HepG2 (cell line): Measurements from ENCODE around the gene GRIK5. TPM values are rescaled to one million over a fixed set of nuclear protein-coding genes. Genes with fewer than 3 reads are reported as not detected.

ENCODE experiments used
- ATAC-seq: fragments of 200-7000 bp; cut with Tn5 transposase; 3 replicates; pipeline ENCODE4 v1.9.1; 2020; ENCODE audit warnings: mild to moderate bottlenecking, moderate library complexity
- BruUV-seq: library from RNA; stranded (reverse); fragments of 400-500 nt; replicated peaks from 2 replicates; lab custom pipeline; 2021; lab: Mats Ljungman, UMichigan
- CTCF ChIA-PET: fragments of 300-600 bp; formaldehyde crosslinking; extraction: SDS; loops from one replicate; lab custom pipeline; 2021; ENCODE audit warnings: low total read pairs, inconsistent platforms, low intra/inter-chr PET ratio; lab: Yijun Ruan, JAX
- POLR2A ChIA-PET: fragments of 350-600 bp; sonication (Branson Sonifier 250); formaldehyde crosslinking; loops from one replicate; lab custom pipeline; 2020; ENCODE audit warnings: antibody characterized with exemption, inconsistent platforms; lab: Yijun Ruan, JAX
- DNase-seq: peaks from one replicate; pipeline ENCODE4 v3.0.0-alpha.2; 2015; ENCODE audit warnings: low spot score
- FAIRE-seq: peaks from 3 replicates; lab custom pipeline; 2011; peaks lifted over from hg19 to GRCh38; lab: Jason Lieb, UNC
- H2AFZ ChIP-seq: one replicate; pipeline ENCODE4 v1.6.1; 2011; ENCODE audit warnings: low read length, inconsistent platforms
- H3K27ac ChIP-seq: fragments of 300-600 bp; 3 replicates; pipeline ENCODE4 v1.8.0; 2011; ENCODE audit warnings: mixed run types, mild to moderate bottlenecking, mixed read lengths, low read length, inconsistent platforms; ENCODE audit not compliant: insufficient read depth; ENCODE audit errors: extremely low read length
- H3K27me3 ChIP-seq, 2 experiments: fragments of 200-600 bp in 1 of 2; 2 replicates in 1 of 2; 3 replicates in 1 of 2; pipeline versions ENCODE4 v1.6.0 to v1.8.0; 2011; ENCODE audit warnings: low read length in 2 of 2, mild to moderate bottlenecking in 2 of 2, moderate library complexity in 2 of 2, inconsistent platforms in 1 of 2; ENCODE audit not compliant: insufficient read depth in 2 of 2, control insufficient read depth in 1 of 2
- H3K36me3 ChIP-seq, 2 experiments: fragments of 200-600 bp in 1 of 2; replicated peaks in 1 of 2; 2 replicates in 1 of 2; 3 replicates in 1 of 2; pipeline versions ENCODE4 v1.5.1 to v1.8.0; 2011; ENCODE audit warnings: low read length in 2 of 2, inconsistent platforms in 1 of 2; ENCODE audit not compliant: insufficient read depth in 2 of 2, control insufficient read depth in 1 of 2
- H3K4me1 ChIP-seq: 2 replicates; pipeline ENCODE4 v1.5.1; 2012; ENCODE audit warnings: low read length, inconsistent platforms; ENCODE audit not compliant: insufficient read depth
- H3K4me2 ChIP-seq: 2 replicates; pipeline ENCODE4 v1.6.0; 2011; ENCODE audit warnings: low read depth, low read length, inconsistent platforms
- H3K4me3 ChIP-seq, 3 experiments: fragments of 200-600 bp in 1 of 3; sonication (generic), shearing (Covaris generic) in 1 of 3; replicated peaks in 1 of 3; 2 replicates each; pipeline ENCODE4 v1.5.1; 2011 to 2016; ENCODE audit warnings: low read length in 3 of 3, inconsistent platforms in 2 of 3, low read depth in 2 of 3, mild to moderate bottlenecking in 2 of 3, control low read depth in 1 of 3, mixed read lengths in 1 of 3; ENCODE audit not compliant: insufficient read depth in 1 of 3
- H3K79me2 ChIP-seq: one replicate; pipeline ENCODE4 v1.6.1; 2011; ENCODE audit warnings: low read length, inconsistent platforms; ENCODE audit not compliant: insufficient read depth
- H3K9ac ChIP-seq: 2 replicates; pipeline ENCODE4 v1.6.0; 2011; ENCODE audit warnings: mild to moderate bottlenecking, low read depth, low read length, inconsistent platforms; ENCODE audit not compliant: insufficient read depth
- H3K9me3 ChIP-seq: 2 replicates; pipeline ENCODE4 v1.5.1; 2012; ENCODE audit warnings: mild to moderate bottlenecking, low read length
- H4K20me1 ChIP-seq: 2 replicates; pipeline ENCODE4 v1.6.0; 2011; ENCODE audit warnings: inconsistent platforms, mild to moderate bottlenecking, low read length, moderate library complexity; ENCODE audit not compliant: insufficient read depth
- ARNTL ChIP-seq: sonication (generic); formaldehyde crosslinking; IDR thresholded peaks from 2 replicates; pipeline ENCODE4 v1.4.0; 2020; ENCODE audit warnings: mild to moderate bottlenecking, missing genetic modification reagents
- BRCA1 ChIP-seq: sonication (generic); formaldehyde crosslinking; IDR thresholded peaks from 2 replicates; pipeline ENCODE4 v1.4.0; 2020; ENCODE audit warnings: missing genetic modification reagents
- GATAD2A ChIP-seq: IDR thresholded peaks from 2 replicates; pipeline ENCODE4 v1.6.1; 2016
- PRPF4 ChIP-seq: fragments of 200-400 bp; formaldehyde crosslinking; IDR thresholded peaks from 2 replicates; pipeline ENCODE4 v1.6.1; 2016; ENCODE audit warnings: low read length, low read depth; ENCODE audit not compliant: poor library complexity, severe bottlenecking
- RXRB ChIP-seq: IDR thresholded peaks from 2 replicates; pipeline ENCODE4 v1.6.1; 2016; ENCODE audit warnings: borderline replicate concordance, missing genetic modification reagents, missing compliant biosample characterization
- SIN3A ChIP-seq: IDR thresholded peaks from 2 replicates; pipeline ENCODE4 v1.6.1; 2011; ENCODE audit warnings: low read depth, mild to moderate bottlenecking, control low read depth, low read length, borderline replicate concordance
- SNAPC2 ChIP-seq: sonication (generic); formaldehyde crosslinking; IDR thresholded peaks from 2 replicates; pipeline ENCODE4 v1.8.1; 2022; ENCODE audit warnings: mild to moderate bottlenecking, missing genetic modification reagents
- SP1 ChIP-seq, 2 experiments: fragments of 450-650 bp in 1 of 2; sonication (generic) in 1 of 2; formaldehyde crosslinking in 1 of 2; IDR thresholded peaks; 2 replicates each; pipeline versions ENCODE4 v1.4.0 to v1.6.1; 2016 to 2020; ENCODE audit warnings: missing genetic modification reagents in 1 of 2
- SYNCRIP ChIP-seq: fragments of 200-400 bp; formaldehyde crosslinking; IDR thresholded peaks from 2 replicates; pipeline ENCODE4 v1.6.1; 2018; ENCODE audit warnings: mild to moderate bottlenecking, low read depth, low read length; ENCODE audit not compliant: insufficient read depth
- YEATS4 ChIP-seq: sonication (generic); formaldehyde crosslinking; IDR thresholded peaks from 2 replicates; pipeline ENCODE4 v1.4.0; 2020; ENCODE audit warnings: missing genetic modification reagents, borderline replicate concordance
- ZBTB8A ChIP-seq: sonication (generic); formaldehyde crosslinking; IDR thresholded peaks from 2 replicates; pipeline ENCODE4 v1.4.0; 2020; ENCODE audit warnings: mild to moderate bottlenecking, low read depth, missing genetic modification reagents, borderline replicate concordance
- ZNF317 ChIP-seq: sonication (generic); formaldehyde crosslinking; IDR thresholded peaks from 2 replicates; pipeline ENCODE4 v1.5.0; 2020; ENCODE audit warnings: mild to moderate bottlenecking, missing genetic modification reagents
- ZNF496 ChIP-seq: sonication (generic); formaldehyde crosslinking; IDR thresholded peaks from 2 replicates; pipeline ENCODE4 v1.8.1; 2023; ENCODE audit warnings: mild to moderate bottlenecking, moderate library complexity, missing genetic modification reagents; ENCODE audit not compliant: insufficient replicate concordance
- ZNF546 ChIP-seq: sonication (generic); formaldehyde crosslinking; conservative IDR thresholded peaks from 2 replicates; pipeline ENCODE4 v1.8.1; 2023; ENCODE audit warnings: mild to moderate bottlenecking, missing genetic modification reagents
- ZNF790 ChIP-seq: sonication (generic); formaldehyde crosslinking; IDR thresholded peaks from 2 replicates; pipeline ENCODE4 v1.8.0; 2022; ENCODE audit warnings: missing genetic modification reagents, mild to moderate bottlenecking, borderline replicate concordance
- ZSCAN30 ChIP-seq: sonication (generic); formaldehyde crosslinking; IDR thresholded peaks from 2 replicates; pipeline ENCODE4 v1.5.0; 2020; ENCODE audit warnings: mild to moderate bottlenecking, missing genetic modification reagents
- ZZZ3 ChIP-seq: sonication (generic); formaldehyde crosslinking; IDR thresholded peaks from 2 replicates; pipeline ENCODE4 v1.4.0; 2020; ENCODE audit warnings: missing genetic modification reagents, mild to moderate bottlenecking, borderline replicate concordance
- WGBS: methylation state at CpG from one replicate; pipeline ENCODE4 v1.1.6; 2017; ENCODE audit warnings: low lambda C conversion rate; 5-methylcytosine and 5-hydroxymethylcytosine counted together
- in situ Hi-C: cut with HindIII; loops from 2 replicates; pipeline ENCODE4 v1.10.0; 2017; ENCODE audit warnings: low pct_unique_long_range_greater_than_20kb; ENCODE audit not compliant: extremely low pct_ligation_motif_present
- intact Hi-C: fragments of 100-400 bp; cut with micrococcal nuclease; formaldehyde crosslinking; loops from one replicate; pipeline ENCODE4 v1.10.0; 2022; ENCODE audit not compliant: unreplicated experiment
- polyA plus RNA-seq, 8 experiments: library from polyadenylated mRNA; depleted of rRNA in 3 of 8; stranded (reverse) in 7 of 8; unstranded in 1 of 8; fragments of >200 nt; fragmentation: Illumina TruSeq in 4 of 8; extraction: Trizol in 4 of 8; gene quantifications; 2 replicates each; pipeline versions ENCODE4 v1.2.1 to v1.2.3, GENCODE V29; 2011 to 2016; ENCODE audit warnings: low read depth in 4 of 8, missing spikeins in 1 of 8, mixed read lengths in 1 of 8; ENCODE audit not compliant: insufficient read depth in 1 of 8
- total RNA-seq, 5 experiments: library from RNA; depleted of rRNA; stranded (reverse); fragments of >200 nt; fragmentation: Illumina TruSeq; extraction: Trizol; gene quantifications; 2 replicates each; pipeline ENCODE4 v1.2.3, GENCODE V29; 2016; ENCODE audit warnings: low read depth in 1 of 5
- TF ChIP-seq, protein P1 (sequence below): sonication (generic); formaldehyde crosslinking; IDR thresholded peaks from 2 replicates; pipeline ENCODE4; 2020; ENCODE audit warnings: missing genetic modification reagents, mild to moderate bottlenecking, borderline replicate concordance
- TF ChIP-seq, protein P2 (sequence below), 2 experiments: sonication (generic) in 1 of 2; formaldehyde crosslinking in 1 of 2; IDR thresholded peaks; 2 replicates each; pipeline versions ENCODE4 v1.4.0 to v1.6.1; 2016 to 2020; ENCODE audit warnings: borderline replicate concordance in 1 of 2, low read depth in 1 of 2, mild to moderate bottlenecking in 1 of 2, missing genetic modification reagents in 1 of 2

The GRIK5 gene
- total and polyA plus RNA-seq, 2 of the 13 experiments (the other 11 are each of a cell fraction or from before 2014, with no cell fraction given) = not detected

DNA sequence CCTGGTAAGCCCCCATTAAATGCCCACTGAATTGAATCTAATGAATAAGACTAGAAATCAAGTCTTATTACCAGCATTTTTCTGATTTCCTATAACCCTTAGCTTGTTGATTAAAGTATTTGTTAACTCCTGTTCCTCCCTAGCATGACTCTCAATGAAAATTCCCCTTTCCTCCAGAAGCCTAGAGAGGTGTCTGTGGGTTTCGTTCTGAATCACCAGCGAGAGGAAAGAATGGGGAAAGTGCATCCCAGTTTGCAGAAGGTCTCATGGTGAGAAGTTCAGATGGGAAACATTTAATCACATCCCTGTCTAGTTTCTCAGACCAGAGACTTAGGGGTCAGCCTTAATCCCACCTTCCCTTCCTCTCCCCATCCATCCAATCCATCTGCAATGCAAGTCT lies 35.4 kb upstream of the GRIK5 start:
- Histone ChIP-seq H3K27ac (no peak overlapping the region), H3K4me1 (no peaks in the 10 kb centered on the region), H4K20me1 (no peaks in the 10 kb centered on the region), H3K4me3 (no peak overlapping the region), H2AFZ (no peak overlapping the region), H3K9ac (no peak overlapping the region), H3K4me2 (no peak overlapping the region), H3K9me3 (no peaks in the 10 kb centered on the region), H3K27me3 (no peaks in the 10 kb centered on the region; a peak in 2 of 5 replicates), H3K79me2 (no peaks in the 10 kb centered on the region), H3K36me3 (no peaks in the 10 kb centered on the region)
- FAIRE-seq (no peak), DNase-seq (no peak), ATAC-seq (no peak)
- no TSS peak for BruUV-seq
- CTCF ChIA-PET = no interaction called here
- in situ Hi-C loops (no loop called here), intact Hi-C loops (no loop called here)
- POLR2A ChIA-PET = no interaction called here
- WGBS = 0% methylated on average over 2 of the region's 2 CpGs
- TF ChIP-seq RXRB (no peak), PRPF4 (no peak), BRCA1 (CRISPR knock-in tag) (no peak), ZBTB8A (no peak), ZNF317 (CRISPR knock-in tag) (no peak), SYNCRIP (no peak), ARNTL (CRISPR knock-in tag) (no peak), ZZZ3 (CRISPR knock-in tag) (no peak), ZNF496 (CRISPR knock-in tag) (no peak), SP1 (IDR thresholded peaks at IDR 0.05) (no peak), SP1 (CRISPR knock-in tag; IDR thresholded peaks at IDR 0.05) (no peak), SIN3A (no peak), GATAD2A (CRISPR knock-in tag) (no peak), ZNF546 (no peak), ZNF790 (CRISPR knock-in tag) (no peak), ZSCAN30 (CRISPR knock-in tag) (no peak), SNAPC2 (CRISPR knock-in tag) (no peak), YEATS4 (no peak)
- TF ChIP-seq, protein P1, sequence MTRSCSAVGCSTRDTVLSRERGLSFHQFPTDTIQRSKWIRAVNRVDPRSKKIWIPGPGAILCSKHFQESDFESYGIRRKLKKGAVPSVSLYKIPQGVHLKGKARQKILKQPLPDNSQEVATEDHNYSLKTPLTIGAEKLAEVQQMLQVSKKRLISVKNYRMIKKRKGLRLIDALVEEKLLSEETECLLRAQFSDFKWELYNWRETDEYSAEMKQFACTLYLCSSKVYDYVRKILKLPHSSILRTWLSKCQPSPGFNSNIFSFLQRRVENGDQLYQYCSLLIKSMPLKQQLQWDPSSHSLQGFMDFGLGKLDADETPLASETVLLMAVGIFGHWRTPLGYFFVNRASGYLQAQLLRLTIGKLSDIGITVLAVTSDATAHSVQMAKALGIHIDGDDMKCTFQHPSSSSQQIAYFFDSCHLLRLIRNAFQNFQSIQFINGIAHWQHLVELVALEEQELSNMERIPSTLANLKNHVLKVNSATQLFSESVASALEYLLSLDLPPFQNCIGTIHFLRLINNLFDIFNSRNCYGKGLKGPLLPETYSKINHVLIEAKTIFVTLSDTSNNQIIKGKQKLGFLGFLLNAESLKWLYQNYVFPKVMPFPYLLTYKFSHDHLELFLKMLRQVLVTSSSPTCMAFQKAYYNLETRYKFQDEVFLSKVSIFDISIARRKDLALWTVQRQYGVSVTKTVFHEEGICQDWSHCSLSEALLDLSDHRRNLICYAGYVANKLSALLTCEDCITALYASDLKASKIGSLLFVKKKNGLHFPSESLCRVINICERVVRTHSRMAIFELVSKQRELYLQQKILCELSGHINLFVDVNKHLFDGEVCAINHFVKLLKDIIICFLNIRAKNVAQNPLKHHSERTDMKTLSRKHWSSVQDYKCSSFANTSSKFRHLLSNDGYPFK (CRISPR knock-in tag) = no peak
- TF ChIP-seq, protein P2, sequence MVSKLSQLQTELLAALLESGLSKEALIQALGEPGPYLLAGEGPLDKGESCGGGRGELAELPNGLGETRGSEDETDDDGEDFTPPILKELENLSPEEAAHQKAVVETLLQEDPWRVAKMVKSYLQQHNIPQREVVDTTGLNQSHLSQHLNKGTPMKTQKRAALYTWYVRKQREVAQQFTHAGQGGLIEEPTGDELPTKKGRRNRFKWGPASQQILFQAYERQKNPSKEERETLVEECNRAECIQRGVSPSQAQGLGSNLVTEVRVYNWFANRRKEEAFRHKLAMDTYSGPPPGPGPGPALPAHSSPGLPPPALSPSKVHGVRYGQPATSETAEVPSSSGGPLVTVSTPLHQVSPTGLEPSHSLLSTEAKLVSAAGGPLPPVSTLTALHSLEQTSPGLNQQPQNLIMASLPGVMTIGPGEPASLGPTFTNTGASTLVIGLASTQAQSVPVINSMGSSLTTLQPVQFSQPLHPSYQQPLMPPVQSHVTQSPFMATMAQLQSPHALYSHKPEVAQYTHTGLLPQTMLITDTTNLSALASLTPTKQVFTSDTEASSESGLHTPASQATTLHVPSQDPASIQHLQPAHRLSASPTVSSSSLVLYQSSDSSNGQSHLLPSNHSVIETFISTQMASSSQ (IDR thresholded peaks at IDR 0.05; ENCODE audit: low read depth) = no peak
- TF ChIP-seq, protein P2 (CRISPR knock-in tag; IDR thresholded peaks at IDR 0.05; ENCODE audit: borderline replicate concordance) = no peak
